ENCODE data around the gene PIK3R5.

- TF ChIP-seq POLR2AphosphoS5 (IDR thresholded peaks at IDR 0.05) (no peak), CTCF (IDR thresholded peaks at IDR 0.05) (no peak), EP300 (IDR thresholded peaks at IDR 0.05) (no peak), POLR2A (IDR thresholded peaks at IDR 0.05) (no peak)
Measured at GRCh38 chr17:8862213-8863056, 103.1 kb downstream of the PIK3R5 start.
